ENCODE data around the gene DLG2. TPM values are rescaled to one million over a fixed set of nuclear protein-coding genes. Genes with fewer than 3 reads are reported as not detected.

The DLG2 gene
- total and polyA plus RNA-seq, 9 of the 15 experiments (the other 6 are each of a cell fraction or from before 2014, with no cell fraction given), result 0.52 to 1.6 (median 0.95) TPM

- intact Hi-C loops (cut with micrococcal nuclease), result no loop called here
- CTCF ChIA-PET (ENCODE audit: low intra/inter-chr PET ratio), result no interaction called here
Observed at GRCh38 chr11:84922836-84923235, 704.3 kb downstream of the DLG2 start.

More at GRCh38 chr11:84922836-84923235, 704.3 kb downstream of the DLG2 start:
- no peaks in the 10 kb centered on the region for H3K79me2 ChIP-seq (ENCODE audit: control insufficient read depth, insufficient read depth, low read length)
- DNase-seq (ENCODE audit: extremely low read depth in 1 of 4, low spot score in 3 of 4), result no peak
- POLR2A ChIA-PET, result interaction anchor here (0.6 kb wide), 1 partner anchor 904 kb away, joined by 3 read pairs; no protein-coding TSS in a partner anchor
- no peak overlapping the region for H3K27ac ChIP-seq (ENCODE audit: extremely low read depth, low read depth, low read length)
- no peak overlapping the region for H2AFZ ChIP-seq (ENCODE audit: low read depth, low read length)
- H3K27me3 ChIP-seq (ENCODE audit: control insufficient read depth in 2 of 2, insufficient read depth in 2 of 2, low read length in 2 of 2), result no peaks in the 10 kb centered on the region
- ATAC-seq, result no peak
- H3K36me3 ChIP-seq (ENCODE audit: control insufficient read depth, insufficient read depth, low read length), result no peaks in the 10 kb centered on the region
- no peaks in the 10 kb centered on the region for H3K9me3 ChIP-seq (replicated peaks; ENCODE audit: control insufficient read depth, insufficient read depth, low read depth, low read length)
- no TSS peak for BruUV-seq (replicated peaks)
- in situ Hi-C loops (cut with MboI), result no loop called here
- WGBS (ENCODE audit: insufficient coverage, low coverage, missing lambda C conversion rate), result under 1% methylated on average over 13 of the region's 13 CpGs
- H3K9ac ChIP-seq (ENCODE audit: insufficient read depth in 1 of 2, low read depth in 2 of 2, low read length in 2 of 2), result no peak overlapping the region
- H3K4me3 ChIP-seq, result no peak overlapping the region
- H3K9me1 ChIP-seq (ENCODE audit: control insufficient read depth, insufficient read depth, low read length), result no peaks in the 10 kb centered on the region
- no peaks in the 10 kb centered on the region for H4K20me1 ChIP-seq (replicated peaks; ENCODE audit: control insufficient read depth, insufficient read depth, low read length)
- H3K4me1 ChIP-seq (replicated peaks in 1 of 2; ENCODE audit: control insufficient read depth in 2 of 2, insufficient read depth in 2 of 2, low read length in 2 of 2), result no peaks in the 10 kb centered on the region
- no peak for FAIRE-seq
- H3K4me2 ChIP-seq (ENCODE audit: insufficient read depth, low read length), result no peak overlapping the region
- TF ChIP-seq RBM22 (IDR thresholded peaks at IDR 0.05; ENCODE audit: low read depth, low read length, poor library complexity, severe bottlenecking), result no peak
- no peak for TF ChIP-seq CHD1 (IDR thresholded peaks at IDR 0.05; ENCODE audit: low read length)
- TF ChIP-seq ATF3 (IDR thresholded peaks at IDR 0.05), result no peak
- TF ChIP-seq ATF3 (CRISPR knock-in tag; conservative IDR thresholded peaks at IDR 0.05), result no peak
- no peak for TF ChIP-seq HMGN3 (IDR thresholded peaks at IDR 0.05; ENCODE audit: borderline replicate concordance, extremely low read depth, insufficient read length, low read depth, low read length)
- TF ChIP-seq TFAM (CRISPR knock-in tag; conservative IDR thresholded peaks at IDR 0.05), result no peak
- TF ChIP-seq RBM25 (IDR thresholded peaks at IDR 0.05; ENCODE audit: low read depth, low read length, severe bottlenecking), result no peak
- no peak for TF ChIP-seq ETV6 (IDR thresholded peaks at IDR 0.05; ENCODE audit: borderline replicate concordance in 1 of 2, low read depth in 2 of 2, low read length in 1 of 2)
- TF ChIP-seq ETV6 (CRISPR knock-in tag; IDR thresholded peaks at IDR 0.05; ENCODE audit: borderline replicate concordance), result no peak
- TF ChIP-seq TEAD4 (IDR thresholded peaks at IDR 0.05; ENCODE audit: low read length), result no peak
- TF ChIP-seq TEAD4 (CRISPR knock-in tag; IDR thresholded peaks at IDR 0.05; ENCODE audit: borderline replicate concordance), result no peak

Data from K562 (cell line).